ENCODE data around the gene FUT8.

DNA sequence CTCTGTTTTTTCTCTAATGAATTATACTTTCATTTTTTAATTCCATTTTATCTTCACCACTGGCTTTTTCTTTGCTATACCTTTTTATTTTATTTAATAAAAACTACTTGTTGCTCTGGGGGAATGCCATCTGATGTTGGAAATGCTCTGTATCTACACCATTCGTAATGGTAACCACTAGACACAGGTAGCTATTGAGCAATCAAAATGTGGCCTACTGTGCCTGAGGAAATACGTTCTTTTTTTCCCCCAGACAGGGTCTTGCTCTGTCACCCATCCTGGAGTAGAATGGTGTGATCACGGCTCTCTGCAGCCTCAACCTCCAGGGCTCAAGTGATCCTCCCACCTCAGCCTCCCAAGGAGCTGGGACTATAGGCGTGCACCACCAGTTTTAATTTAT lies 140.2 kb downstream of the FUT8 start:
- TF ChIP-seq HNF4A (conservative IDR thresholded peaks at IDR 0.05), result no peak
- TF ChIP-seq, protein P1, sequence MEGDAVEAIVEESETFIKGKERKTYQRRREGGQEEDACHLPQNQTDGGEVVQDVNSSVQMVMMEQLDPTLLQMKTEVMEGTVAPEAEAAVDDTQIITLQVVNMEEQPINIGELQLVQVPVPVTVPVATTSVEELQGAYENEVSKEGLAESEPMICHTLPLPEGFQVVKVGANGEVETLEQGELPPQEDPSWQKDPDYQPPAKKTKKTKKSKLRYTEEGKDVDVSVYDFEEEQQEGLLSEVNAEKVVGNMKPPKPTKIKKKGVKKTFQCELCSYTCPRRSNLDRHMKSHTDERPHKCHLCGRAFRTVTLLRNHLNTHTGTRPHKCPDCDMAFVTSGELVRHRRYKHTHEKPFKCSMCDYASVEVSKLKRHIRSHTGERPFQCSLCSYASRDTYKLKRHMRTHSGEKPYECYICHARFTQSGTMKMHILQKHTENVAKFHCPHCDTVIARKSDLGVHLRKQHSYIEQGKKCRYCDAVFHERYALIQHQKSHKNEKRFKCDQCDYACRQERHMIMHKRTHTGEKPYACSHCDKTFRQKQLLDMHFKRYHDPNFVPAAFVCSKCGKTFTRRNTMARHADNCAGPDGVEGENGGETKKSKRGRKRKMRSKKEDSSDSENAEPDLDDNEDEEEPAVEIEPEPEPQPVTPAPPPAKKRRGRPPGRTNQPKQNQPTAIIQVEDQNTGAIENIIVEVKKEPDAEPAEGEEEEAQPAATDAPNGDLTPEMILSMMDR (IDR thresholded peaks at IDR 0.05; ENCODE audit: low read depth, low read length, missing input control), result no peak
- no peak for TF ChIP-seq YY1 (IDR thresholded peaks at IDR 0.05)
- no peak for TF ChIP-seq NR2F2 (IDR thresholded peaks at IDR 0.05)
- TF ChIP-seq SP1 (IDR thresholded peaks at IDR 0.05), result no peak
- TF ChIP-seq EGR1 (IDR thresholded peaks at IDR 0.05; ENCODE audit: low read depth in 2 of 2), result no peak
- no peak for TF ChIP-seq GABPA (IDR thresholded peaks at IDR 0.05 in 1 of 2, conservative IDR thresholded peaks at IDR 0.05 in 1 of 2)
- TF ChIP-seq, protein P2, sequence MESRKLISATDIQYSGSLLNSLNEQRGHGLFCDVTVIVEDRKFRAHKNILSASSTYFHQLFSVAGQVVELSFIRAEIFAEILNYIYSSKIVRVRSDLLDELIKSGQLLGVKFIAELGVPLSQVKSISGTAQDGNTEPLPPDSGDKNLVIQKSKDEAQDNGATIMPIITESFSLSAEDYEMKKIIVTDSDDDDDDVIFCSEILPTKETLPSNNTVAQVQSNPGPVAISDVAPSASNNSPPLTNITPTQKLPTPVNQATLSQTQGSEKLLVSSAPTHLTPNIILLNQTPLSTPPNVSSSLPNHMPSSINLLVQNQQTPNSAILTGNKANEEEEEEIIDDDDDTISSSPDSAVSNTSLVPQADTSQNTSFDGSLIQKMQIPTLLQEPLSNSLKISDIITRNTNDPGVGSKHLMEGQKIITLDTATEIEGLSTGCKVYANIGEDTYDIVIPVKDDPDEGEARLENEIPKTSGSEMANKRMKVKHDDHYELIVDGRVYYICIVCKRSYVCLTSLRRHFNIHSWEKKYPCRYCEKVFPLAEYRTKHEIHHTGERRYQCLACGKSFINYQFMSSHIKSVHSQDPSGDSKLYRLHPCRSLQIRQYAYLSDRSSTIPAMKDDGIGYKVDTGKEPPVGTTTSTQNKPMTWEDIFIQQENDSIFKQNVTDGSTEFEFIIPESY (IDR thresholded peaks at IDR 0.05), result no peak
- TF ChIP-seq JUND (IDR thresholded peaks at IDR 0.05), result no peak
- TF ChIP-seq, protein P3, sequence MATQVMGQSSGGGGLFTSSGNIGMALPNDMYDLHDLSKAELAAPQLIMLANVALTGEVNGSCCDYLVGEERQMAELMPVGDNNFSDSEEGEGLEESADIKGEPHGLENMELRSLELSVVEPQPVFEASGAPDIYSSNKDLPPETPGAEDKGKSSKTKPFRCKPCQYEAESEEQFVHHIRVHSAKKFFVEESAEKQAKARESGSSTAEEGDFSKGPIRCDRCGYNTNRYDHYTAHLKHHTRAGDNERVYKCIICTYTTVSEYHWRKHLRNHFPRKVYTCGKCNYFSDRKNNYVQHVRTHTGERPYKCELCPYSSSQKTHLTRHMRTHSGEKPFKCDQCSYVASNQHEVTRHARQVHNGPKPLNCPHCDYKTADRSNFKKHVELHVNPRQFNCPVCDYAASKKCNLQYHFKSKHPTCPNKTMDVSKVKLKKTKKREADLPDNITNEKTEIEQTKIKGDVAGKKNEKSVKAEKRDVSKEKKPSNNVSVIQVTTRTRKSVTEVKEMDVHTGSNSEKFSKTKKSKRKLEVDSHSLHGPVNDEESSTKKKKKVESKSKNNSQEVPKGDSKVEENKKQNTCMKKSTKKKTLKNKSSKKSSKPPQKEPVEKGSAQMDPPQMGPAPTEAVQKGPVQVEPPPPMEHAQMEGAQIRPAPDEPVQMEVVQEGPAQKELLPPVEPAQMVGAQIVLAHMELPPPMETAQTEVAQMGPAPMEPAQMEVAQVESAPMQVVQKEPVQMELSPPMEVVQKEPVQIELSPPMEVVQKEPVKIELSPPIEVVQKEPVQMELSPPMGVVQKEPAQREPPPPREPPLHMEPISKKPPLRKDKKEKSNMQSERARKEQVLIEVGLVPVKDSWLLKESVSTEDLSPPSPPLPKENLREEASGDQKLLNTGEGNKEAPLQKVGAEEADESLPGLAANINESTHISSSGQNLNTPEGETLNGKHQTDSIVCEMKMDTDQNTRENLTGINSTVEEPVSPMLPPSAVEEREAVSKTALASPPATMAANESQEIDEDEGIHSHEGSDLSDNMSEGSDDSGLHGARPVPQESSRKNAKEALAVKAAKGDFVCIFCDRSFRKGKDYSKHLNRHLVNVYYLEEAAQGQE (IDR thresholded peaks at IDR 0.05), result no peak
- TF ChIP-seq, protein P4, sequence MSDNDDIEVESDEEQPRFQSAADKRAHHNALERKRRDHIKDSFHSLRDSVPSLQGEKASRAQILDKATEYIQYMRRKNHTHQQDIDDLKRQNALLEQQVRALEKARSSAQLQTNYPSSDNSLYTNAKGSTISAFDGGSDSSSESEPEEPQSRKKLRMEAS (IDR thresholded peaks at IDR 0.05), result no peak
- TF ChIP-seq RAD21 (IDR thresholded peaks at IDR 0.05), result no peak
- TF ChIP-seq FOXA1 (IDR thresholded peaks at IDR 0.05), result no peak

Data from liver (tissue), 3 donors.